Ovary (tissue), 10 donors: ENCODE results near the gene PPM1J. TPM values are rescaled to one million over a fixed set of nuclear protein-coding genes. Genes with fewer than 3 reads are reported as not detected.

ENCODE experiments used
- DNase-seq, 5 donors: peaks; one replicate each; pipeline ENCODE4 v3.0.0-alpha.2; 2019 to 2020
- H3K27ac ChIP-seq, 2 donors: fragments of 200-600 bp; one replicate each; pipeline versions ENCODE4 v1.5.1 to v1.8.0; 2019 to 2022
- H3K27me3 ChIP-seq: fragments of 200-600 bp; one replicate; pipeline ENCODE4 v1.8.0; 2022
- H3K36me3 ChIP-seq: fragments of 200-600 bp; sonication (generic); one replicate; pipeline ENCODE4 v1.5.1; 2019
- H3K4me1 ChIP-seq: one replicate; pipeline ENCODE4 v1.8.1; 2013; ENCODE audit warnings: mild to moderate bottlenecking, moderate library complexity; ENCODE audit not compliant: insufficient read depth
- H3K4me3 ChIP-seq: fragments of 200-600 bp; sonication (generic); one replicate; pipeline ENCODE4 v1.5.1; 2017
- H3K9me3 ChIP-seq, 2 donors: fragments of 200-600 bp in 1 of 2; sonication (generic) in 1 of 2; one replicate each; pipeline versions ENCODE4 v1.5.1 to v1.8.1; 2013 to 2019; ENCODE audit warnings: mild to moderate bottlenecking in 1 of 2, moderate library complexity in 1 of 2
- CTCF ChIP-seq, 3 donors: fragments of 450-650 bp in 2 of 3; fragments of 200-600 bp in 1 of 3; IDR thresholded peaks; one replicate each; pipeline versions ENCODE4 v1.5.1 to v1.8.0; 2016 to 2022; ENCODE audit warnings: antibody characterized with exemption in 3 of 3, mild to moderate bottlenecking in 1 of 3
- EP300 ChIP-seq: sonication (generic); formaldehyde crosslinking; IDR thresholded peaks from one replicate; pipeline ENCODE4 v1.6.1; 2017; ENCODE audit warnings: antibody characterized with exemption
- POLR2A ChIP-seq: fragments of 450-650 bp; IDR thresholded peaks from one replicate; pipeline ENCODE4 v1.6.1; 2017; ENCODE audit warnings: antibody characterized with exemption, mild to moderate bottlenecking, moderate library complexity
- WGBS, 3 donors: extraction: QIAGEN DNeasy Blood & Tissue Kit in 1 of 3; methylation state at CpG; one replicate each; pipeline versions ENCODE4 v1.1.5 to v1.1.7; 2013 to 2017; 5-methylcytosine and 5-hydroxymethylcytosine counted together
- intact Hi-C, 4 donors: fragments of 100-400 bp; cut with DNase I; formaldehyde crosslinking; loops; one replicate each; pipeline versions ENCODE4 v1.11.0 to v1.15.1; 2022 to 2023
- long read RNA-seq, 3 donors: library from polyadenylated mRNA in 2 of 3; unstranded in 2 of 3; transcript quantifications; one replicate each; pipeline ENCODE4 v2.0.0 and lab custom pipeline, GENCODE V29; 2021 to 2026
- polyA plus RNA-seq, 2 donors: library from polyadenylated mRNA; stranded (reverse); fragments of 200-250 nt in 1 of 2; fragments of 350-450 nt in 1 of 2; fragmentation: Illumina TruSeq in 1 of 2; extraction: RNeasy Lipid Tissue Mini Kit (QIAGEN cat#74804) in 1 of 2; gene quantifications; one replicate each; pipeline ENCODE4 v1.2.3, GENCODE V29; 2013 to 2014
- total RNA-seq, 7 donors: library from RNA; depleted of rRNA in 2 of 7; stranded (reverse); fragments of >200 nt in 2 of 7; fragmentation: NEBNext Ultra II Directional in 3 of 7; extraction: Animal tissue kit (Norgen Biotek cat#: 25700) in 3 of 7; gene quantifications; one replicate each; pipeline versions ENCODE4 v1.1.0 to v1.2.4, GENCODE V29; 2016 to 2023
- donor health status: DM: no; HTN: no; CAD: no; lungs with moderate emphysema.
- donor health status: DM: no; HTN: no; CAD: no.
- donor health status: Bipolar disorder and iron deficiency.
- donor health status: DM: yes; HTN: yes; CAD: no.
- donor health status: DM: no; HTN: no; CAD: no.
- donor health status: DM: yes; HTN: yes; CAD: no.

Gene PPM1J
- total RNA-seq, result 1 to 10 TPM; 1.4 to 6.3 (median 2.9) TPM
- polyA plus RNA-seq, result 1 to 10 TPM in 1 of 2 donors, under 1 TPM in 1; 0.78 to 1.3 TPM
- long read RNA-seq, donor 1, transcript PPM1J-201 (10 exons, 1,863 nt), result major isoform, 19 of 36 reads
- long read RNA-seq, donor 1, partial matches to known transcripts, result 6 of 36 reads
- long read RNA-seq, donor 1, other reads (novel, unspliced or antisense), result 11 of 36 reads
- long read RNA-seq, donor 2, partial matches to known transcripts, result 0 of 3 reads
- long read RNA-seq, donor 2, other reads (novel, unspliced or antisense), result 0 of 3 reads
- long read RNA-seq, donor 3, transcript PPM1J-201 (10 exons, 1,863 nt), result major isoform, 12 of 19 reads
- long read RNA-seq, donor 3, partial matches to known transcripts, result 3 of 19 reads
- long read RNA-seq, donor 3, other reads (novel, unspliced or antisense), result 4 of 19 reads

GRCh38 chr1:112715264-112716053 lies at the start of gene PPM1J:
Gene PPM1J, minus strand, starts transcription at chr1:112715332. Its CDS starts 31 bp downstream, at chr1:112715301.
- WGBS, 3 donors, result 0 to 1% (median 0%) methylated on average over 22 to 51 of the region's 51 CpGs

DNA sequence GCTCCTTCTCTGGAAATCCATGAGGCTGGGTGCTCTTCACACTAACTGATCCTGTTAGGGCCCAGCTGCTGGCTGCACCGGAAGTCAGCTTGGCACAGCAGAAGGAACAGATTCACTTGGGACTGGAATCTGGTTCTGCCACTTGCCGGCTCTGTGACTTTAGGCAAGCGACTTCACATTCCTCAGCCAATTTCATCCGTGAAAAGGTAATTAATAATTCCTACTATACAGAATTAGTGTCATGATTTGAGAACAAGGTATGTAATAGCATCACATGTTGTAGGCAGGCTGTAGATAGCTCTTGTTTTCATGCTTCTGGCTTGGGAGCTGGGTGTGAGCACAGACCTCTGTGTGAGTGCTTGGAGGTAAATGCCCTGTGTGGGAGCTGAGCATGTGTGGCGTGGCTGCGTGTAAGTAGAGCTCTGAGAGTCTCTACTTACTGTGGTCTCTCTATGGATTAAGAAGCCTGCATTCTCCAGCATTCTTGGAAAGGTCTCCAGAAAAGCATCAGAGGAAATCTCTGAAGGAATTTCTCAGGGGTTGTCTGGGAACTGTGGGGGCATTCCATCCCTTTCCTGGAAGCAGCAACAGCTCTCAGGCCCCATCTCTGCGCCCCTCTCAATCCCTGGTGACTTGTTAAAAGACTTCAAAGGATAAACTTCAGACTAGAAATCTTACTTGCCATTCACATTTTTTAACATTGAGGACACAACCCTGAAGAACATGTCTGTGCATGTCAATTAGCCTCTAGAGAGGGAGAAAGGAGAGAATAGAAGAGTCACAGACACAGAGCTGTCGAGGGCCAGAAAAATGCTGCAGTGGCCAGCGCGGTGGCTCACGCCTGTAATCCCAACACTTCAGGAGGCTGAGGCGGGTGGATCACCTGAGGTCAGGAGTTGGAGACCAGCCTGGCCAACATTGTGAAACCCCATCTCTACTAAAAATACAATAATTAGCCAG lies 47.7 kb upstream of the PPM1J start:
- H3K4me3 ChIP-seq, result no peak overlapping the region
- no peaks in the 10 kb centered on the region for H3K27me3 ChIP-seq
- no peak for DNase-seq
- TF ChIP-seq POLR2A (no peak), EP300 (no peak), CTCF (IDR thresholded peaks at IDR 0.05) (no peak)
- no peak overlapping the region for H3K27ac ChIP-seq
- H3K4me1 ChIP-seq, result no peaks in the 10 kb centered on the region
- H3K36me3 ChIP-seq, result no peaks in the 10 kb centered on the region
- 57 to 63% (median 63%) methylated on average over 12 of the region's 12 CpGs for WGBS, 3 donors
- intact Hi-C loops, result no loop called here
- H3K9me3 ChIP-seq, result no peaks in the 10 kb centered on the region

More at GRCh38 chr1:112715264-112716053, at the start of gene PPM1J:
- Histone ChIP-seq H3K27me3 (no peaks in the 10 kb centered on the region), H3K4me1 (peaks cover 4% of the 10 kb centered on the region), H3K9me3 (no peaks in the 10 kb centered on the region), H3K4me3 (peak within 1 kb of the TSS; percentile 72), H3K36me3 (no peaks in the 10 kb centered on the region), H3K27ac (peak within 1 kb of the TSS; percentile 51 to 55)
- intact Hi-C loops, result loop anchor here (2.0 to 10.0 kb wide), 10 partner anchors 87 to 679 kb away; partner anchors contain the start of genes SLC16A1 (in 2 of the 4), LRIG2 (in 1 of the 4) and MAGI3 (in 1 of the 4)
- TF ChIP-seq EP300 (no peak), CTCF (IDR thresholded peaks at IDR 0.05) (peak in 1 of 3 donors; percentile 9)
- DNase-seq, result peak; percentile 96 to 99 (median 98)

DNA sequence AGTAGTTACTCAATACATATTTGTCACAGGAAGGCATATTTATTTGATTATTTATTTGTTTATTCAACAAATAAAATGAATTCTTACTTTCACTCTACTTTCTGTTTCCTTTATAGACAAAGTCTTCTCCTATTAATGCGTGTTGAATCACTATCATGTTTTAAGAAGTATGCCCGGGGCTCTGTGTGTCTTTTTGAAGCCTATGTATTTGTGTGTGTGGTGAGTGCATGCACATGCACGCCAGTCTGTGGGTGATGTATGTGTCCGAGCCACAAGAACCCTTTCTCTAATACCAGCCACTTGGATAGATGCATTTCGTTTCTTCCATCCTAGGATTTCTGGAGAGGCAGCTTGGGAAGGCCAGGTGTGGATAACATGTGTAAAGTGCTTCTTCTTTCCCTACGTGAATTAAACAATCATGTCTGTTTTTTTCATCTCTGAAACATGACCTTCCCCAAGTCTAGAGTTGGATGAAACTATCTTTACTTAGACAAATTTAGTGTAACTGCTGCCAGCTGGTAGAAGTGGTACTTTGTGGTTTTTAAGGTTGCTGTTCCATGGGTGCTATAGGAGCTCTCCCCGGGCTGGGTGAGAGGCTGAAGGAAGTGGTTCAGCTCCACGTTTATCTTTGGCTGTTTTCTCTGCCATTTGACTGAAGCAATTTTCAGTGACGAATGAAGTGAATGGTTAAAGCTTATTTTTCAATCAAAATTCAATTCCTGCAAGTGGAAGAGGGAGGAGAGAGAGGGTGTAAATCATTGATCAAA lies 46.8 kb upstream of the PPM1J start:
- 72 to 76% (median 73%) methylated on average over 9 of the region's 9 CpGs for WGBS, 3 donors
- Histone ChIP-seq H3K27ac (no peak overlapping the region), H3K9me3 (no peaks in the 10 kb centered on the region), H3K27me3 (no peaks in the 10 kb centered on the region), H3K4me1 (no peaks in the 10 kb centered on the region), H3K4me3 (no peak overlapping the region), H3K36me3 (no peaks in the 10 kb centered on the region)
- intact Hi-C loops, result no loop called here
- DNase-seq, result no peak
- TF ChIP-seq CTCF (IDR thresholded peaks at IDR 0.05), result no peak
- TF ChIP-seq POLR2A, result no peak
- no peak for TF ChIP-seq EP300
